HPDE6-E6E7 (cell line): ENCODE results near the gene MRPS35.
"Not testable (repeated sequence)": the region's sequence is repeated elsewhere in the genome, so short reads cannot be mapped to it uniquely, and the experiment has no call there.

Experiments
- DNase-seq: peaks from one replicate; pipeline ENCODE4 v3.0.0; 2011; ENCODE audit warnings: missing footprints; ENCODE audit errors: extremely low spot score

MRPS35 gene

DNA sequence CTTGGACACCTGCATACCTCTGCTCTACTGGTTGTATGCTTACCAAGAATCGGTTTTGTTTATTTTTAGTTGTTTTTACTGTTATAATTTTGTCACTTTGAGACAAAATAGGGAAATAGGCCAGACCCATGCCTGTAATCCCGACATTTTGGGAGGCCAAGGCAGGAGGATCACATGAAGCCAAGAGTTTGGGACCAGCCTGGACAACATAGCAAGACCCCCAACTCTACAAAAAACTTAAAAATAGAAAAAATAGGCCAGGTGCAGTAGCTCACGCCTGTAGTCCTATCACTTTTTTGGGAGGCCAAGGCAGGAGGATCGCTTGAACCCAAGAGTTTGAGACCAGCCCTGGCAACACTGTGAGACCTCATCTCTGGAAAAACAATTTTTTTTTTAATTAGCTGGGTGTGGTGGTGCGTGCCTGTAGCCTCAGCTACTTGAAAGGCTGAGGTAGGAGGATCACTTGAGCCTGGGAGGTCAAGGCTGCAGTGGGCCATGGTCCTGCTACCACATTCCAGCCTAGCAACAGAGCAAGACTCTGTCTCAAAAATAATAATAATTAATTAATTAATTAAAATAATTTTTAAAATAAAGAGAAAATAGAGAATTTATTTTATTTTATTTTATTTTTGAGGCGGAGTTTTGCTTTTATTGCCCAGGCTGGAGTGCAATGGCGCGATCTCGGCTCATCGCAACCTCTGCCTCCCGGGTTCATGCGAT lies 1.3 kb upstream of the MRPS35 start:
- no peak for DNase-seq

- DNase-seq = no peak
Measured at GRCh38 chr12:27709932-27710591, 570 bp upstream of the MRPS35 start.

GRCh38 chr12:27711317-27711682 lies 668 bp downstream of the MRPS35 start:
- no peak for DNase-seq

GRCh38 chr12:27711967-27712366 lies 1.3 kb downstream of the MRPS35 start:
- DNase-seq = no peak

DNA sequence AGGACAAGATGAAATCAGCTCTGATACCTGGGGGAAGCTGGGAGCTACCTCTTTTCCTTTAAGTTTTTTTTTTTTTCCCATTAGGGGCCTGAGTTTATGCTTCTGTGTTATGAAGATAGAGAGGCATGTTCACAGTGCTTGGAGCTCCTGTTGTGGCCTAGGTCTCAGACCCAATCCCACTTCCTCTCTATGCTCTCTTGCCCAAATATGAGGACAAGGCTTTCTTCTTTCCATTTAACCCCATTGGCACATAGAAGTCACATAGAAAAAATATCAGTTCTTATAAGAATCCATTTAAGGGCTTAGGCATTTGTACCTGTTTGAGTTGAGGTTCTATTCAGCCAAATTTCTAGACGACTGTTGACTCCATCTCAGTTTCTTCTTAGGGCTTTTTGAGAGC lies 12.6 kb downstream of the MRPS35 start:
- DNase-seq = no peak

- DNase-seq = no peak
Measured at GRCh38 chr12:27730097-27730588, 19.5 kb downstream of the MRPS35 start.

- no peak for DNase-seq
Measured at GRCh38 chr12:27732281-27732680, 21.6 kb downstream of the MRPS35 start.

DNA sequence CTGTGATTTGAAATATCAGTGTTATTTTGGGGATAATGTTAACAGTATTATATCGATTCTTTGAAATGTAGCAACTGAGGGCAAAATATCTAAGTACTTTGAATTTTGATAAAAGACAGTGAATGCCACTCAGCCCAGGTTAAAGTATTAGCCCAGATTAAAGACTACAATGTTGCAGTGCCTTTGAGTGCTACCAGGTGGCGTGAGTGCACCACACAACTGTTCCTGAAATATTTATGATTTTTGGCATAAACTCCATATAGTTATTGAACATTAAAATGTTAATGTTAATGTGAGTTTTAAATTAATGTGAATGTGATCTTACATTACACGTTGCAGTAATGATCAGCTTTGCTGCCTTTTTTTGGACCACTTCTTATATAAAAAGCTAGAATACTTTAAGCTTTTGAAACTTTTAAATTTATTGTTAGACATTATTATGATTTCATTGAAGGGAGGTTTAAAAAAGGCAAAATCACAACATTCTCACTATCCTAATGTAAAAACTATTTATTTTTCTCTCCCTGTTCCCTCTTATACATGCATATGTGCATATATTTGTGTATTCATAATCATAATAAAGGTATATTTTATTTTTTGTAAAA lies 22.5 kb downstream of the MRPS35 start:
- DNase-seq = no peak

GRCh38 chr12:27733791-27734190 lies 23.2 kb downstream of the MRPS35 start:
- DNase-seq = no peak

DNA sequence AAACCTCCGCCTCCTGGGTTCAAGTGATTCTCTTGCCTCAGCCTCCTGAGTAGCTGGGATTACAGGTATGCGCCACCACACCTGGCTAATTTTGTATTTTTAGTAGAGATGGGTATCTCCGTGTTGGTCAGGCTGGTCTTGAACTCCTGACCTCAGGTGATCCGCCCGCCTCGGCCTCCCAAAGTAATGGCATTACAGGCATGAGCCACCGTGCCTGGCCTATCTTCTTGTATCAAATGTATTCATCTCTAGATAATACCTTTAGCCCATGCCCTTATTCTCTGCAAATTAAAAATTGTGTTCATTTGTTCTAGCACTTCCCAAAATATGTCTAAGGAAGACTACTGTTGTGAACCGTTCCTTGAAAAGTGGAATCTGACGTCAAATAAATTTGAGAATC lies 23.7 kb downstream of the MRPS35 start:
- DNase-seq = not testable (repeated sequence)

DNA sequence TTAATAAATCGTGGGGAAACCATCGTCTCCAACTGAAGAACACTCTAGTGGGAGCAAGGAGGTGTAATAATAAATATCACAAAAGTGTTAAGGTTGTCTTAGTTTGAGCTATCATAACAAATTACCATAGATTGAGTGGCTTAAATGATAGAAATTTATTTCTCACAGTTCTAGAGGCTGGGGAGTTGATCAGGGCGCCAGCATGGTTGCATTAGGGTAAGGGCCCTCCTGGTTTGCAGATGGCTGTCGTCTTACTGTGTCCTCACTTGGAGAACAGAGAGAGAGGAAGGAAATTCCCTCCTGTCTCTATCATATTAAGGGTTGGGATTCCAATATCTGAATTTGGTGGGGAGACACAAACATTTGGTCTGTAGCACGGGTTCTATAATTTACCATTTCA lies 33.0 kb downstream of the MRPS35 start:
- no peak for DNase-seq

DNA sequence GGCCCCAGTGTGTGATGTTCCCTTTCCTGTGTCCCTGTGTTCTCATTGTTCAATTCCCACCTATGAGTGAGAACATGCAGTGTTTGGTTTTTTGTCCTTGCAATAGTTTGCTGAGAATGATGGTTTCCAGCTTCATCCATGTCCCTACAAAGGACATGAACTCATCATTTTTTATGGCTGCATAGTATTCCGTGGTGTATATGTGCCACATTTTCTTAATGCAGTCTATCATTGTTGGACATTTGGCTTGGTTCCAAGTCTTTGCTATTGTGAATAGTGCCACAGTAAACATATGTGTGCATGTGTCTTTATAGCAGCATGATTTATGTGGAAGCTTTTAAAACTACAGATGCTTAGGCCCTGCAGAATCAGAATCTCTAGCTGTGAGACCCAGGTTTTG lies 35.1 kb downstream of the MRPS35 start:
- DNase-seq = not testable (repeated sequence)

DNA sequence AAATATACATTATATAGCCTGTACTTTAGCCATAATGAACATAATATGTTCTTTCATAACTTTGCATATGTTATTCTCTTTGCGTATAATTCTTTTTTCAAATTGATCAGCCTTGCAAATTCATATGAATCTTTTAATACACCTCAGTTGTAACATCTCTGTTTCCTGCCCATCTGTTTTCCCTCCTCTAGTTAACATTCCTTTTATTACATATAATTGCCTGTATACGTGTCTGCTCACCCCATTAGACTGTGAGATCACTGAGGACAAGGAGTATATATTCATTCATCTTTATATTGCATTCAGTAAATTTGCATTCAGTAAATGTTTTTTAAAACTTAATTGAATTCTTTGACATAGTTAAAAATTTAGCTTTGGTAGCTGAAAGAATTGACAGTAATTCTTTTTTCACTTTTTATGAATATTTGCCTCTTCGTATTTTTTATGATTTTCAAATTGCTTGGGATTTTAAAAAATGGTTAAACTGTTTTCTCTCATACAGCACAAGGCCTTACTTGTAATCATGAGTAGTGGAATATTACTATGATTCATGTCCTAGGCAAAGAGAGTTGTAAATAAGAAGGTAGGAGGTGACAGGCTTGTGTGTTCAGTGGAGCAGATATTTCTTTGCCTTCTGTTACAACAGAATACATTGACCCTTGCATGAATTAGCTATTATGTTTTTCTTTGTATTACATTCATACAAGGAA lies 36.6 kb downstream of the MRPS35 start:
- no peak for DNase-seq

DNA sequence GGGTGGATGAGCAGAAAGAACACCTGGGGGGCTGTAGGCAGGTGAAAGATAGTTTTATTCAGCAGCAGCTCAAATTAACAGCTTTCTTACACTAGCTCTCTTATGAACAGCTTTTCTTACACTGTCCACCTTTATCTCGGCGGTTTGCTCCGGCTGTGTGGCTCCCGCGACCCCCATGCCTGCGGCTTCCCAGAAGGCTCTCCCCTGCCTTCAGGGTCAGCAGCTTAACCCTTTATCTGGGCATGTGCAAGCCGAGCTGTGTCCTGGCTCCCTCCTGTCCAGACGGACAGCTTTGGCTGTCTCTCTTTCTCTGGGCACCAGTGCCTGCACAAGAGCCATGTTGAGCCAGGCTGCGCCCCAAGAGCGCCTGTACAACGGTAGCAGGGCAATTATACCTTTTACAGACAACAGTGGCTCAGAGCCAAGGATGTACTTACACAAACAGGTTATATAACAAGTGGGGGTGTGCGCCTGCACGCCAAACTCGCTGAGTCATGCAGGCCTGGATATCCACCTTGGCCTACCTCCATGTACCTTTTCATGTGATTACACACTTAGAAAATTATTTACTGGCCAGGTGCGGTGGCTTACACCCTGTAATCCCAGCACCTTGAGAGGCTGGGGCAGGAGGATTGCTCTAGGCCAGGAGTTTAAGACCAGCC lies 40.9 kb downstream of the MRPS35 start:
- no peak for DNase-seq

GRCh38 chr12:27754795-27755194 lies 44.2 kb downstream of the MRPS35 start:
- DNase-seq = no peak

GRCh38 chr12:27756670-27757195 lies 46.1 kb downstream of the MRPS35 start:
- DNase-seq = no peak

- DNase-seq = no peak
Measured at GRCh38 chr12:27762757-27763156, 52.1 kb downstream of the MRPS35 start.

DNA sequence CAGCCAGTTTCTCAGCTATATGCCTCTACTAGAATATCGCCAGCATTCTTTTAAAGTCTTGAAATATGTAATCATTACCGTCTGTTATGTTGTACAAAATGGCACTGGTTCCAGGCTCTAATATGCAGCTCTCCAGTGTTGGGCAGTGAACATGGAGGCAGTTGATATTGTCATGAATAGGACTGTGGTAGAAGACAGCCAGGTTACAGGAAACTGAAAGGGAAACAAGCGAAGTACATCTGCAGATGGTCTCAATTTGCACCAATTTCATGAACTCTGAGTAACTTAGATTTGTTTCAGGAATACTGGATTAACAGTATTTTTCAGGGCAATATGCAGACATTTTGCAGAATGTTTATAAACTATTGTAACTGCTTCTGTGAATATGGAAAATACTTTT lies 56.0 kb downstream of the MRPS35 start:
- no peak for DNase-seq

DNA sequence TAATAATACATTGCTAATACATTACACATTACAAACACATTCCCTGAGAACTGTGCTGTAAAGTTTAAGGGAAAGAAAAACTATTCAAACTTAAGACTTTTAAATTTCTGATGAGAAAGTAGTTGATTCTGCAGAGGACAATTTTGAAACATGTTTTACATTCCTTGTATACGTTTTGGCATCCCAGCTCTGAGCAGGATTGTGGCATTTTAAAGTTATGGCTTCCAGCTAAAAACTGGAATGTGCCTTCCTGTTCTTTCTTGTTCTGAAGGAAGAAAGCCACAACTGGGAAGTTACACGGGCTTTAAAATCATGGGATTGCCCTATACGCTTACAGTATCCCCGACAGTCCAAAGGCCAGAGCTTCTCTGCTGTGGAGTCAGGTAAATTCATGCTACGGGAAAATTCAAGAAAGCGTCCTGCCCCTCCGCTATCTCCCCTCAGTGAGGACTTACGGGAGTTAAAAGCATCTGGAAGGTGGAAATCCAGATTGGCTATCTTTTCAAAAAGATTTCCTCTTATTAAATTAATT lies 58.6 kb downstream of the MRPS35 start:
- DNase-seq = no peak

DNA sequence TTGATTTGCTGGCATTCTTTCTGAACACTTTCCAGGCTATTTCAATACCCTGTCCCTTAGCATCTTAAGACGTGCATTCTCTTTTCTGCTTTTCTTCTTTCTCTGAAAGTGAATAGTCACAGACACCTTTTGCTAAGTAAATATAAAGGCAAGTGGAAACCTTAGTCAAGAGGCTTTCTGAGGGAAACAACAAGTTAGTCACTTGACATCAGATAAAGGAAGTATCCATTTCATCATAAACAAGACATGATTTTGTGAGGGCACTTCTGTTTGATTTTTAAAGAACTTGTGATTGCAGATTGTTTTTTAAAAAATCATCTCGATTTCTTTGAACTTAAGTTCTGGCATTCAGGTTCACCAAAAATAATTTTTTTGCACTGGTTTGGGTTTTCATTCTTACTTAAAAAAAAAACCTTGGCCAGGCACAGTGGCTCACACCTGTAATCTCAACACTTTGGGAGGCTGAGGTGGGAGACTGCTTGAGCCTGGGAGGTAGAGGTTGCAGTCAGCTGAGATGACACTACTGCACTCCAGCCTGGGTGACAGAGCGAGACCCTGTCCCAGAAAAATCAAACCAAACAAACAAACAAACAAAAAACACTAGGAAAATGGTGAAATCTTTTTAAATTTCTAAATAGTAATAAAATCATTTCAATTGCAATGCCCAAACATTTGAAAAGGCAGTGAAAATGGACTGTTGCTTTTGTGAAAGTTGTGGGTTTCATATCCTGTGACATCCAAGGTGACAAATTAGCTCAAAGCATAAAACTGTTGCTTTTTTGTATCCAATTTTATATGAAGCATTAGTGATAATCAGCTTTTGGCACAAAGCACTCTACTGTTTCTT lies 61.1 kb downstream of the MRPS35 start:
- DNase-seq = no peak
